ENCODE results near the gene EPHA6. TPM values are rescaled to one million over a fixed set of nuclear protein-coding genes. Genes with fewer than 3 reads are reported as not detected.

The EPHA6 gene
- total RNA-seq = 10 to 100 TPM in 4 of 7 donors, 1 to 10 TPM in 3; 3.0 to 20.9 (median 11.3) TPM
- 1 to 10 TPM; 2.0 to 2.5 TPM for polyA plus RNA-seq
- long read RNA-seq, donor 1, partial matches to known transcripts = 0 of 4 reads
- long read RNA-seq, donor 1, other reads (novel, unspliced or antisense) = 4 of 4 reads
- long read RNA-seq, donor 2 = 0 reads
- long read RNA-seq, donor 3, partial matches to known transcripts = 0 of 4 reads
- long read RNA-seq, donor 3, other reads (novel, unspliced or antisense) = 3 of 4 reads

- 1% methylated on average over 76 to 83 of the region's 83 CpGs for WGBS, 3 donors
- TF ChIP-seq CTCF (IDR thresholded peaks at IDR 0.05) (peak in 2 of 3 donors; percentile 7 to 14), EP300 (IDR thresholded peaks at IDR 0.05) (no peak), POLR2A (IDR thresholded peaks at IDR 0.05) (no peak)
- intact Hi-C loops (cut with DNase I) = no loop called here
- Histone ChIP-seq H3K27ac (peak within 1 kb of the TSS; percentile 77 to 92), H3K27me3 (no peaks in the 10 kb centered on the region), H3K9me3 (no peaks in the 10 kb centered on the region), H3K4me3 (peak within 1 kb of the TSS; percentile 41), H3K4me1 (ENCODE audit: insufficient read depth) (no peaks in the 10 kb centered on the region), H3K36me3 (no peaks in the 10 kb centered on the region)
- DNase-seq = peak; percentile 67 to 78 (median 75)
Measured at GRCh38 chr3:96813820-96814650, at the start of gene EPHA6. EPHA6 (plus strand) TSS chr3:96814594.

GRCh38 chr3:96776818-96777217 is 37.6 kb upstream of the EPHA6 start:
- no peaks in the 10 kb centered on the region for H3K36me3 ChIP-seq
- no peak for DNase-seq
- H3K27ac ChIP-seq = no peak overlapping the region
- no peaks in the 10 kb centered on the region for H3K4me1 ChIP-seq (ENCODE audit: insufficient read depth)
- no peaks in the 10 kb centered on the region for H3K27me3 ChIP-seq
- no peak overlapping the region for H3K4me3 ChIP-seq
- TF ChIP-seq POLR2A (IDR thresholded peaks at IDR 0.05) (no peak), CTCF (IDR thresholded peaks at IDR 0.05) (no peak), EP300 (IDR thresholded peaks at IDR 0.05) (no peak)
- WGBS, 3 donors = 69 to 87% (median 82%) methylated on average over 43 of the region's 43 CpGs
- intact Hi-C loops (cut with DNase I) = no loop called here
- no peaks in the 10 kb centered on the region for H3K9me3 ChIP-seq

GRCh38 chr3:96779810-96780209 is 34.6 kb upstream of the EPHA6 start:
- Histone ChIP-seq H3K36me3 (no peaks in the 10 kb centered on the region), H3K4me3 (no peak overlapping the region), H3K4me1 (ENCODE audit: insufficient read depth) (no peaks in the 10 kb centered on the region), H3K27ac (no peak overlapping the region), H3K9me3 (no peaks in the 10 kb centered on the region), H3K27me3 (no peaks in the 10 kb centered on the region)
- 76 to 87% (median 83%) methylated on average over 6 of the region's 6 CpGs for WGBS, 3 donors
- DNase-seq = no peak
- intact Hi-C loops (cut with DNase I) = no loop called here
- TF ChIP-seq CTCF (IDR thresholded peaks at IDR 0.05) (no peak), EP300 (IDR thresholded peaks at IDR 0.05) (no peak), POLR2A (IDR thresholded peaks at IDR 0.05) (no peak)

GRCh38 chr3:96796101-96796500 is 18.3 kb upstream of the EPHA6 start:
- Histone ChIP-seq H3K4me3 (no peak overlapping the region), H3K4me1 (ENCODE audit: insufficient read depth) (no peaks in the 10 kb centered on the region), H3K9me3 (no peaks in the 10 kb centered on the region), H3K27ac (no peak overlapping the region), H3K36me3 (no peaks in the 10 kb centered on the region), H3K27me3 (no peaks in the 10 kb centered on the region)
- 90 to 93% (median 93%) methylated on average over 5 of the region's 5 CpGs for WGBS, 3 donors
- TF ChIP-seq POLR2A (IDR thresholded peaks at IDR 0.05) (no peak), CTCF (IDR thresholded peaks at IDR 0.05) (no peak), EP300 (IDR thresholded peaks at IDR 0.05) (no peak)
- intact Hi-C loops (cut with DNase I) = no loop called here
- DNase-seq = no peak
